HL-60 (cell line): Measurements from ENCODE around the gene MYCBP.

Source experiments
- CTCF ChIP-seq: IDR thresholded peaks from one replicate; pipeline ENCODE4 v1.5.1; 2011; ENCODE audit warnings: low read length, control low read depth, inconsistent platforms; ENCODE audit not compliant: insufficient read depth
- GABPA ChIP-seq: IDR thresholded peaks from 2 replicates; pipeline ENCODE4 v1.6.1; 2012; ENCODE audit warnings: low read depth
- POLR2AphosphoS5 ChIP-seq: IDR thresholded peaks from 2 replicates; pipeline ENCODE4 v1.6.1; 2012; ENCODE audit warnings: low read depth
- REST ChIP-seq: IDR thresholded peaks from 2 replicates; pipeline ENCODE4 v1.6.1; 2012; ENCODE audit warnings: low read depth; ENCODE audit not compliant: insufficient replicate concordance

- TF ChIP-seq CTCF (no peak), REST (no peak), POLR2AphosphoS5 (no peak), GABPA (no peak)
These were observed 41.3 kb downstream of the MYCBP start for GRCh38 chr1:38831731-38832369.
